NCI-H2029 treated with DMSO at 0.1 percent for 48 hours (cell line): Measurements from ENCODE around the gene NRAP.

Experiments
- DNase-seq: peaks from one replicate; lab custom pipeline; 2025; lab: John Stamatoyannopoulos, UW

Gene NRAP

GRCh38 chr10:113609704-113610108, 54.1 kb downstream of the NRAP start:
- no peak for DNase-seq

- no peak for DNase-seq
Observed at GRCh38 chr10:113605268-113605978, 58.4 kb downstream of the NRAP start.

GRCh38 chr10:113604572-113604971, 59.3 kb downstream of the NRAP start:
- DNase-seq, result no peak

- no peak for DNase-seq
Observed at GRCh38 chr10:113603057-113603777, 60.6 kb downstream of the NRAP start.

GRCh38 chr10:113600569-113600968, 63.3 kb downstream of the NRAP start:
- no peak for DNase-seq

- DNase-seq, result no peak
Observed at GRCh38 chr10:113594652-113595051, 69.2 kb downstream of the NRAP start.

GRCh38 chr10:113592380-113592779, 71.5 kb downstream of the NRAP start:
- DNase-seq, result no peak

GRCh38 chr10:113590581-113590980, 73.3 kb downstream of the NRAP start:
- no peak for DNase-seq

GRCh38 chr10:113589201-113589770, 74.6 kb downstream of the NRAP start:
- DNase-seq, result no peak

- DNase-seq, result no peak
Observed at GRCh38 chr10:113585949-113586348, 77.9 kb downstream of the NRAP start.

- DNase-seq, result no peak
Observed at GRCh38 chr10:113583571-113583970, 80.3 kb downstream of the NRAP start.

GRCh38 chr10:113581092-113581491, 82.7 kb downstream of the NRAP start:
- no peak for DNase-seq

GRCh38 chr10:113578773-113579172, 85.1 kb downstream of the NRAP start:
- DNase-seq, result no peak

GRCh38 chr10:113576852-113577251, 87.0 kb downstream of the NRAP start:
- no peak for DNase-seq

- DNase-seq, result no peak
Observed at GRCh38 chr10:113573368-113573767, 90.5 kb downstream of the NRAP start.

- DNase-seq, result no peak
Observed at GRCh38 chr10:113572520-113573290, 91.1 kb downstream of the NRAP start.

GRCh38 chr10:113569576-113569975, 94.3 kb downstream of the NRAP start:
- no peak for DNase-seq

- DNase-seq, result no peak
Observed at GRCh38 chr10:113566888-113567287, 97.0 kb downstream of the NRAP start.

GRCh38 chr10:113565364-113565763, 98.5 kb downstream of the NRAP start:
- DNase-seq, result no peak

GRCh38 chr10:113563306-113564088, 100.3 kb downstream of the NRAP start:
- no peak for DNase-seq

- no peak for DNase-seq
Observed at GRCh38 chr10:113562704-113563103, 101.1 kb downstream of the NRAP start.

GRCh38 chr10:113562069-113562468, 101.8 kb downstream of the NRAP start:
- no peak for DNase-seq
